Measurements from ENCODE around the gene PNKD. TPM values are rescaled to one million over a fixed set of nuclear protein-coding genes. Genes with fewer than 3 reads are reported as not detected.

The PNKD gene
- polyA plus RNA-seq, 2 of the 4 experiments (the other 2 are of a cell fraction), result 46.2 to 51.7 TPM

- CTCF ChIA-PET, result interaction anchor here (1.3 to 1.4 kb wide), 3 partner anchors 9 to 26 kb away, joined by 3 to 5 read pairs (median 4); partner anchors contain the start of gene CATIP
- 71% methylated on average over 2 of the region's 2 CpGs for WGBS (ENCODE audit: missing lambda C conversion rate)
- POLR2A ChIA-PET, result no interaction called here
- ATAC-seq (no peak), DNase-seq (ENCODE audit: low read depth in 1 of 2, low spot score in 1 of 2) (no peak), FAIRE-seq (no peak)
- no peak overlapping the region for H3K4me3 ChIP-seq
- TF ChIP-seq HEYL (CRISPR knock-in tag; IDR thresholded peaks at IDR 0.05) (no peak), BCL3 (IDR thresholded peaks at IDR 0.05) (no peak), KDM1A (IDR thresholded peaks at IDR 0.05; ENCODE audit: low read depth) (no peak), RARB (CRISPR knock-in tag; IDR thresholded peaks at IDR 0.05) (no peak), GATA3 (IDR thresholded peaks at IDR 0.05; ENCODE audit: borderline replicate concordance) (no peak), ZC3H11A (IDR thresholded peaks at IDR 0.05) (no peak), NFE2L2 (conservative IDR thresholded peaks at IDR 0.05; ENCODE audit: low read length) (no peak)
- H3K4me2 ChIP-seq, result no peak overlapping the region
- H3K4me1 ChIP-seq, result 0 out of 3 replicates have a peak, but pooled peaks cover 3% of the 10 kb centered on the region
- 0 out of 3 replicates have a peak, but pooled peaks cover 7% of the 10 kb centered on the region for H3K9me3 ChIP-seq
- H3K27ac ChIP-seq, result no peak overlapping the region
These were observed 99.0 kb downstream of the PNKD start for GRCh38 chr2:218369330-218369729.

GRCh38 chr2:218370410-218371063 lies 100.2 kb downstream of the PNKD start:
- ATAC-seq (no peak), DNase-seq (ENCODE audit: low read depth in 1 of 2, low spot score in 1 of 2) (no peak), FAIRE-seq (no peak)
- H3K9me3 ChIP-seq, result 0 out of 3 replicates have a peak, but pooled peaks cover 7% of the 10 kb centered on the region
- no peak overlapping the region for H3K4me3 ChIP-seq
- TF ChIP-seq BHLHE40 (IDR thresholded peaks at IDR 0.05; ENCODE audit: low read depth, low read length) (no peak), CBX8 (IDR thresholded peaks at IDR 0.05) (no peak), ZFP36 (IDR thresholded peaks at IDR 0.05; ENCODE audit: borderline replicate concordance, partially characterized antibody) (no peak), HOXB13 (CRISPR knock-in tag; IDR thresholded peaks at IDR 0.05; ENCODE audit: low read depth) (no peak)
- peaks cover 8% of the 10 kb centered on the region; the same call in 1 of the 3 replicates for H3K4me1 ChIP-seq
- no peak overlapping the region for H3K27ac ChIP-seq
- ChIA-PET CTCF (interaction anchor here (0.6 to 1.4 kb wide), 3 partner anchors 7 to 14 kb away, joined by 3 to 4 read pairs (median 3); partner anchors contain the start of gene CATIP), POLR2A (interaction anchor here (1.2 kb wide), 1 partner anchor 100 kb away, joined by 3 read pairs; the partner anchor contains the start of gene PNKD)
- WGBS (ENCODE audit: missing lambda C conversion rate), result 82% methylated on average over 11 of the region's 11 CpGs
- H3K4me2 ChIP-seq, result no peak overlapping the region

GRCh38 chr2:218371983-218372350 lies 101.6 kb downstream of the PNKD start:
- no peak overlapping the region for H3K27ac ChIP-seq
- peaks cover 8% of the 10 kb centered on the region; the same call in 1 of the 3 replicates for H3K4me1 ChIP-seq
- H3K4me3 ChIP-seq, result no peak overlapping the region
- DNase-seq (ENCODE audit: low read depth in 1 of 2, low spot score in 1 of 2) (no peak), FAIRE-seq (no peak), ATAC-seq (no peak)
- CTCF ChIA-PET, result interaction anchor here (1.0 kb wide), 2 partner anchors 15 to 70 kb away, joined by 3 read pairs; partner anchors contain the start of gene CATIP
- H3K9me3 ChIP-seq, result 0 out of 3 replicates have a peak, but pooled peaks cover under 1% of the 10 kb centered on the region
- TF ChIP-seq SMC3 (IDR thresholded peaks at IDR 0.05) (no peak), CTCF (IDR thresholded peaks at IDR 0.05) (no peak), PHF8 (IDR thresholded peaks at IDR 0.05; ENCODE audit: borderline replicate concordance, low read depth) (no peak), POLR2A (IDR thresholded peaks at IDR 0.05; ENCODE audit: low read length) (no peak), BCL3 (IDR thresholded peaks at IDR 0.05) (no peak), POLR2AphosphoS2 (conservative IDR thresholded peaks at IDR 0.05; ENCODE audit: low read length) (no peak), EHF (CRISPR knock-in tag; IDR thresholded peaks at IDR 0.05) (no peak), EP300 (IDR thresholded peaks at IDR 0.05) (no peak), ESRRA (IDR thresholded peaks at IDR 0.05; ENCODE audit: borderline replicate concordance, low read length) (no peak), RNF2 (IDR thresholded peaks at IDR 0.05; ENCODE audit: borderline replicate concordance, low read depth) (no peak), E2F6 (IDR thresholded peaks at IDR 0.05; ENCODE audit: borderline replicate concordance, low read depth) (no peak)
- no peak overlapping the region for H3K4me2 ChIP-seq
- POLR2A ChIA-PET, result no interaction called here
